Smooth muscle cell (in vitro differentiated cells): Measurements from ENCODE around the gene BAX. TPM values are rescaled to one million over a fixed set of nuclear protein-coding genes. Genes with fewer than 3 reads are reported as not detected.

Source experiments
- DNase-seq: peaks from one replicate; lab custom pipeline; 2025; ENCODE audit not compliant: unreplicated experiment; lab: John Stamatoyannopoulos, UW
- H2AFZ ChIP-seq: fragments of 200-600 bp; sonication (generic); 2 replicates; pipeline ENCODE4 v1.6.0; 2016; ENCODE audit warnings: antibody characterized with exemption, low read depth, mild to moderate bottlenecking
- H3F3A ChIP-seq: fragments of 200-600 bp; sonication (generic); 2 replicates; pipeline ENCODE4 v1.6.0; 2017; ENCODE audit warnings: antibody characterized with exemption, low read depth
- H3K27ac ChIP-seq: fragments of 200-600 bp; sonication (generic); 2 replicates; pipeline ENCODE4 v1.5.1; 2016; ENCODE audit warnings: low read depth, mild to moderate bottlenecking
- H3K27me3 ChIP-seq: fragments of 200-600 bp; sonication (generic); 2 replicates; pipeline ENCODE4 v1.6.1; 2016; ENCODE audit warnings: low read depth, mild to moderate bottlenecking
- H3K36me3 ChIP-seq: fragments of 200-600 bp; sonication (generic); 2 replicates; pipeline ENCODE4 v1.5.1; 2016; ENCODE audit warnings: low read depth
- H3K4me1 ChIP-seq: fragments of 200-600 bp; sonication (generic); 2 replicates; pipeline ENCODE4 v1.5.1; 2016; ENCODE audit warnings: low read depth
- H3K4me2 ChIP-seq: fragments of 200-600 bp; sonication (generic); 2 replicates; pipeline ENCODE4 v1.6.0; 2016; ENCODE audit warnings: mild to moderate bottlenecking
- H3K4me3 ChIP-seq: fragments of 200-600 bp; sonication (generic); 2 replicates; pipeline ENCODE4 v1.5.1; 2016; ENCODE audit warnings: mild to moderate bottlenecking
- H3K79me2 ChIP-seq: fragments of 200-600 bp; sonication (generic); 2 replicates; pipeline ENCODE4 v1.6.0; 2016; ENCODE audit warnings: low read depth, mild to moderate bottlenecking
- H3K9ac ChIP-seq: fragments of 200-600 bp; sonication (generic); 2 replicates; pipeline ENCODE4 v1.6.0; 2016; ENCODE audit warnings: low read depth
- H3K9me3 ChIP-seq: fragments of 200-600 bp; sonication (generic); replicated peaks from 2 replicates; pipeline ENCODE4 v1.5.1; 2016; ENCODE audit warnings: low read depth
- H4K20me1 ChIP-seq: fragments of 200-600 bp; sonication (generic); 2 replicates; pipeline ENCODE4 v1.6.0; 2016; ENCODE audit warnings: low read depth
- WGBS: methylation state at CpG from one replicate; pipeline ENCODE4 v1.1.7; 2016; ENCODE audit warnings: low lambda C conversion rate; 5-methylcytosine and 5-hydroxymethylcytosine counted together
- polyA plus RNA-seq: library from polyadenylated mRNA; unstranded; fragments of >200 nt; fragmentation: Nextera tagmentation; extraction: Ambion mirVana; gene quantifications from 2 replicates; pipeline ENCODE4 v1.2.1, GENCODE V29; 2016
- total RNA-seq: library from RNA; depleted of rRNA; stranded (reverse); fragments of >200 nt; gene quantifications from 2 replicates; pipeline ENCODE4 v1.2.3, GENCODE V29; 2014
- TF ChIP-seq, protein P1 (sequence below): fragments of 200-600 bp; sonication (generic); IDR thresholded peaks from 2 replicates; pipeline ENCODE4 v1.5.1; 2017; ENCODE audit warnings: borderline replicate concordance, mild to moderate bottlenecking, antibody characterized with exemption; ENCODE audit not compliant: insufficient read depth, poor library complexity, severe bottlenecking

BAX gene
- total and polyA plus RNA-seq, 2 experiments from 2014 or later: 42.8 to 153 TPM

DNA sequence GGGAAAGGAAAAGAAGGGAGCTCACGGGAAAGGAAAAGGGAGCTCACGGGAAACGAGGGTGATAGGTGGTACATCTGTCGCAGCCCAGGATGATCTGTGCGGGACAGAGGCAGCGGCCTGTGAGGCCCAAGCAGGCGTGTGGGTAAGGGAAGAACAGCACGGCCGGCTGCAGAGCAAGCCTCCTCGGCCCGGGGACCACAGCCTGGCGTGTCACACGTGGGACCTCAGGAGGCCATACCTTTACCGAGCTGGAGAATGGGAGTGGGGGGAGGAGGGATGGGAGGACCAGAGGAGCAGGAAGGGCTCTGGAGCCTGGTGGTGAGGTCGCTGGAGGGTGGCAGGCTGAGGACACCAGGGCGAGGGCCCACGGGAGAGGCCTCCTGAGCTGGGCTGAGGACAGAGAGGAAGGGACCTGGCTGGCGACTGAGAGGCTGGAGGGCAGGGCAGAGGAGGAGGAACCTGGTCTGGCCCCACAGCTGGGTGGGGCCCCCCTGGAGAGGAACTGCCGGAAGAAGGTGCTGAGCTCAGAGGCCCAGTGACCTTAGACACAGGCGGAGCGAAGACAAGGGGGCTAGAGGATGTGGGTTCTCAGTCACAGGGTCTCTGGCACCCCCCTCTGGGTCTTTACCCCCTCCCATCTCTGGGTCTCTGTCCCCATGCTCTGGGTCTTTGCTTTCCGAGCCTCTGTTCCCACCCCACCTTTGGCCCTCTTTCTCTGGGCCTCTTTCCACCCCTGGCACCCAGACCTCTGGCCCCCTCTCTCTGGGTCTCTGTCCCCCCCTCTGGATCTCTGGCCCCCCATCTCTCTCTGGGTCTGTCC lies 7.6 kb downstream of the BAX start:
- Histone ChIP-seq H3K9me3 (no peaks in the 10 kb centered on the region), H3K4me2 (no peak overlapping the region), H3K36me3 (no peaks in the 10 kb centered on the region), H3K79me2 (peaks cover 26% of the 10 kb centered on the region), H4K20me1 (peaks cover 20% of the 10 kb centered on the region), H2AFZ (no peak overlapping the region), H3F3A (peaks cover 31% of the 10 kb centered on the region), H3K4me3 (no peak overlapping the region), H3K27me3 (no peaks in the 10 kb centered on the region), H3K27ac (peak overlapping the region; percentile 100), H3K4me1 (peaks cover 25% of the 10 kb centered on the region), H3K9ac (peak overlapping the region; percentile 15)
- 57% methylated on average over 19 of the region's 22 CpGs for WGBS
- TF ChIP-seq, protein P1, sequence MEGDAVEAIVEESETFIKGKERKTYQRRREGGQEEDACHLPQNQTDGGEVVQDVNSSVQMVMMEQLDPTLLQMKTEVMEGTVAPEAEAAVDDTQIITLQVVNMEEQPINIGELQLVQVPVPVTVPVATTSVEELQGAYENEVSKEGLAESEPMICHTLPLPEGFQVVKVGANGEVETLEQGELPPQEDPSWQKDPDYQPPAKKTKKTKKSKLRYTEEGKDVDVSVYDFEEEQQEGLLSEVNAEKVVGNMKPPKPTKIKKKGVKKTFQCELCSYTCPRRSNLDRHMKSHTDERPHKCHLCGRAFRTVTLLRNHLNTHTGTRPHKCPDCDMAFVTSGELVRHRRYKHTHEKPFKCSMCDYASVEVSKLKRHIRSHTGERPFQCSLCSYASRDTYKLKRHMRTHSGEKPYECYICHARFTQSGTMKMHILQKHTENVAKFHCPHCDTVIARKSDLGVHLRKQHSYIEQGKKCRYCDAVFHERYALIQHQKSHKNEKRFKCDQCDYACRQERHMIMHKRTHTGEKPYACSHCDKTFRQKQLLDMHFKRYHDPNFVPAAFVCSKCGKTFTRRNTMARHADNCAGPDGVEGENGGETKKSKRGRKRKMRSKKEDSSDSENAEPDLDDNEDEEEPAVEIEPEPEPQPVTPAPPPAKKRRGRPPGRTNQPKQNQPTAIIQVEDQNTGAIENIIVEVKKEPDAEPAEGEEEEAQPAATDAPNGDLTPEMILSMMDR: no peak
- DNase-seq: no peak

DNA sequence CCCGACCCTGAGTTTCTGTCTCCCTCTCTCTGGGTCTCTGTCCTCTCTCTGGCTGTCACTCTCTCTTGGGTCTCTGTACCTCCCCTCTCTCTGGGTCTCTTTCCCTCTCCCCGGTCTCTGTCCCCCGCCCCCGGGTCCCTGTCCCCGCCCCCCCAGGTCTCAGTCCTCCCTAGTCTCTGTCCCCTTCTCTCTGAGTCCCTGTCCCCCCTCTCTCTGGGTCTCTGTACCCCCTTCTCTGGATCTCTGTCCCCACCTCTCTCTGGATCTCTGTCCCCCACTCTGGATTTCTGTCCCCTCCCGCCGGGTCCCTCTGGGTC lies 8.1 kb downstream of the BAX start:
- Histone ChIP-seq H3K4me3 (no peak overlapping the region), H3K4me1 (peaks cover 25% of the 10 kb centered on the region), H3K36me3 (no peaks in the 10 kb centered on the region), H3F3A (peaks cover 31% of the 10 kb centered on the region), H3K27me3 (no peaks in the 10 kb centered on the region), H3K9me3 (no peaks in the 10 kb centered on the region), H3K9ac (peak overlapping the region; percentile 95), H4K20me1 (peaks cover 26% of the 10 kb centered on the region), H2AFZ (no peak overlapping the region), H3K79me2 (peaks cover 21% of the 10 kb centered on the region), H3K27ac (peak overlapping the region; percentile 100), H3K4me2 (peak overlapping the region; percentile 88)
- TF ChIP-seq, protein P1: no peak
- DNase-seq: no peak
- WGBS: 40% methylated on average over 1 of the region's 7 CpGs

GRCh38 chr19:48963371-48964204 lies 8.9 kb downstream of the BAX start:
- H3K4me1 ChIP-seq: peaks cover 25% of the 10 kb centered on the region
- peaks cover 31% of the 10 kb centered on the region for H3F3A ChIP-seq
- H3K9me3 ChIP-seq: no peaks in the 10 kb centered on the region
- H3K9ac ChIP-seq: peak overlapping the region; percentile 95
- H3K27me3 ChIP-seq: no peaks in the 10 kb centered on the region
- H3K4me3 ChIP-seq: peak overlapping the region; percentile 86
- peak; percentile 67 for DNase-seq
- 5% methylated on average over 26 of the region's 28 CpGs for WGBS
- TF ChIP-seq, protein P1: no peak
- peak overlapping the region; percentile 88 for H3K4me2 ChIP-seq
- H3K36me3 ChIP-seq: no peaks in the 10 kb centered on the region
- peaks cover 34% of the 10 kb centered on the region for H4K20me1 ChIP-seq
- no peak overlapping the region for H2AFZ ChIP-seq
- H3K79me2 ChIP-seq: peaks cover 18% of the 10 kb centered on the region
- peak overlapping the region; percentile 100 for H3K27ac ChIP-seq
